Loucy (cell line): ENCODE results near the gene SPEF1.

Source experiments
- H2AFZ ChIP-seq: fragments of 200-600 bp; sonication (generic); 2 replicates; pipeline ENCODE4 v1.6.0; 2016; ENCODE audit warnings: antibody characterized with exemption, mild to moderate bottlenecking, low read length, moderate library complexity
- H3F3A ChIP-seq: fragments of 200-600 bp; 2 replicates; pipeline ENCODE4 v1.6.0; 2016; ENCODE audit warnings: antibody characterized with exemption, low read depth, mild to moderate bottlenecking
- H3K27me3 ChIP-seq: fragments of 200-600 bp; sonication (generic); 2 replicates; pipeline ENCODE4 v1.6.1; 2014; ENCODE audit warnings: low read length, mild to moderate bottlenecking; ENCODE audit not compliant: insufficient read depth, poor library complexity, severe bottlenecking
- H3K36me3 ChIP-seq: fragments of 200-600 bp; sonication (generic); 2 replicates; pipeline ENCODE4 v1.6.1; 2016; ENCODE audit warnings: low read length; ENCODE audit not compliant: insufficient read depth
- H3K4me1 ChIP-seq: fragments of 200-600 bp; sonication (generic); 2 replicates; pipeline ENCODE4 v1.5.1; 2014; ENCODE audit warnings: low read length, mild to moderate bottlenecking; ENCODE audit not compliant: insufficient read depth, poor library complexity, severe bottlenecking
- H3K4me2 ChIP-seq: fragments of 200-600 bp; sonication (generic); 2 replicates; pipeline ENCODE4 v1.6.0; 2014; ENCODE audit warnings: antibody characterized with exemption, low read length, low read depth, mild to moderate bottlenecking; ENCODE audit not compliant: poor library complexity, severe bottlenecking
- H3K4me3 ChIP-seq: fragments of 200-600 bp; sonication (generic); 2 replicates; pipeline ENCODE4 v1.5.1; 2014; ENCODE audit warnings: low read length, mild to moderate bottlenecking, mixed read lengths; ENCODE audit not compliant: poor library complexity, severe bottlenecking
- H3K79me2 ChIP-seq: fragments of 200-600 bp; sonication (generic); 2 replicates; pipeline ENCODE4 v1.6.1; 2014; ENCODE audit warnings: low read length; ENCODE audit not compliant: insufficient read depth
- H3K9ac ChIP-seq: fragments of 200-600 bp; sonication (generic); 2 replicates; pipeline ENCODE4 v1.6.0; 2014; ENCODE audit warnings: mild to moderate bottlenecking, low read depth, low read length, moderate library complexity; ENCODE audit not compliant: poor library complexity, severe bottlenecking
- H3K9me2 ChIP-seq: fragments of 200-600 bp; sonication (generic); replicated peaks from 2 replicates; pipeline ENCODE4 v1.6.1; 2016; ENCODE audit warnings: low read depth, low read length, mixed read lengths
- H3K9me3 ChIP-seq: fragments of 200-600 bp; sonication (generic); 2 replicates; pipeline ENCODE4 v1.6.1; 2014; ENCODE audit warnings: mild to moderate bottlenecking, antibody characterized with exemption, low read length, low read depth; ENCODE audit not compliant: insufficient read depth
- H4K20me1 ChIP-seq: fragments of 200-600 bp; sonication (generic); 2 replicates; pipeline ENCODE4 v1.6.0; 2014; ENCODE audit warnings: antibody characterized with exemption, low read length, mild to moderate bottlenecking; ENCODE audit not compliant: insufficient read depth, poor library complexity, severe bottlenecking
- CTCF ChIP-seq: fragments of 200-600 bp; sonication (generic); conservative IDR thresholded peaks from 2 replicates; pipeline ENCODE4 v1.5.1; 2014; ENCODE audit warnings: mild to moderate bottlenecking, antibody characterized with exemption, low read length
- EZH2phosphoT487 ChIP-seq: fragments of 200-600 bp; IDR thresholded peaks from 2 replicates; pipeline ENCODE4 v1.6.1; 2018; ENCODE audit warnings: antibody characterized with exemption, mild to moderate bottlenecking, moderate library complexity, borderline replicate concordance

Gene SPEF1

GRCh38 chr20:3818155-3819151, 37.2 kb upstream of the SPEF1 start:
- peak overlapping the region; percentile 95 for H3K9ac ChIP-seq
- no peak for TF ChIP-seq EZH2phosphoT487
- TF ChIP-seq CTCF = peak; percentile 61
- no peaks in the 10 kb centered on the region for H3K36me3 ChIP-seq
- H3K9me3 ChIP-seq = no peaks in the 10 kb centered on the region
- H3K4me1 ChIP-seq = peaks cover 53% of the 10 kb centered on the region
- H3K27me3 ChIP-seq = no peaks in the 10 kb centered on the region
- no peaks in the 10 kb centered on the region for H4K20me1 ChIP-seq
- H2AFZ ChIP-seq = no peak overlapping the region
- no peaks in the 10 kb centered on the region for H3K9me2 ChIP-seq
- H3K4me2 ChIP-seq = no peak overlapping the region
- H3K4me3 ChIP-seq = no peak overlapping the region
- H3F3A ChIP-seq = no peaks in the 10 kb centered on the region
- H3K79me2 ChIP-seq = peaks cover 15% of the 10 kb centered on the region

- peak overlapping the region; percentile 48 for H3K4me3 ChIP-seq
- H3K4me1 ChIP-seq = peaks cover 60% of the 10 kb centered on the region
- H3K9ac ChIP-seq = peak overlapping the region; percentile 60
- H3F3A ChIP-seq = no peaks in the 10 kb centered on the region
- H3K36me3 ChIP-seq = no peaks in the 10 kb centered on the region
- no peaks in the 10 kb centered on the region for H3K9me2 ChIP-seq
- H3K79me2 ChIP-seq = peaks cover under 1% of the 10 kb centered on the region; the same call in 1 of the 2 replicates
- peak overlapping the region; percentile 76 for H2AFZ ChIP-seq
- no peaks in the 10 kb centered on the region for H3K27me3 ChIP-seq
- no peaks in the 10 kb centered on the region for H4K20me1 ChIP-seq
- H3K9me3 ChIP-seq = no peaks in the 10 kb centered on the region
- H3K4me2 ChIP-seq = peak overlapping the region; percentile 60
- TF ChIP-seq EZH2phosphoT487 = no peak
- TF ChIP-seq CTCF = no peak
These were observed 34.6 kb upstream of the SPEF1 start for GRCh38 chr20:3815703-3816315.

GRCh38 chr20:3814928-3815495, 33.8 kb upstream of the SPEF1 start:
- Histone ChIP-seq H3K36me3 (no peaks in the 10 kb centered on the region), H4K20me1 (no peaks in the 10 kb centered on the region), H3K27me3 (no peaks in the 10 kb centered on the region), H3K4me2 (peak overlapping the region; percentile 60), H3K4me1 (peaks cover 60% of the 10 kb centered on the region), H2AFZ (no peak overlapping the region), H3K9me3 (no peaks in the 10 kb centered on the region), H3K79me2 (no peaks in the 10 kb centered on the region), H3F3A (no peaks in the 10 kb centered on the region), H3K9ac (peak overlapping the region; percentile 60), H3K9me2 (no peaks in the 10 kb centered on the region), H3K4me3 (peak overlapping the region; percentile 48)
- TF ChIP-seq CTCF (no peak), EZH2phosphoT487 (no peak)
